Stimulated activated CD4-positive, alpha-beta T cell treated with anti-CD3 and anti-CD28 coated beads, Interleukin-15, amount 100 ng/mL, for 24 hours (primary cell): ENCODE measurements around the gene BPIFB1.
A peak's percentile ranks its signal among the peaks of the same experiment; 100 is the strongest.

Experiments used
- DNase-seq: peaks from one replicate; pipeline ENCODE4 v3.0.0-alpha.2; 2020

BPIFB1 gene

GRCh38 chr20:33273117-33273851, 9.7 kb upstream of the BPIFB1 start:
- DNase-seq = peak; percentile 19

- no peak for DNase-seq
These were observed 7.8 kb upstream of the BPIFB1 start for GRCh38 chr20:33275215-33275614.

- no peak for DNase-seq
These were observed 7.1 kb upstream of the BPIFB1 start for GRCh38 chr20:33275871-33276270.

- DNase-seq = no peak
These were observed 6.5 kb upstream of the BPIFB1 start for GRCh38 chr20:33276303-33277113.

- DNase-seq = no peak
These were observed 5.3 kb upstream of the BPIFB1 start for GRCh38 chr20:33277471-33278441.

GRCh38 chr20:33278700-33279099, 4.3 kb upstream of the BPIFB1 start:
- no peak for DNase-seq

- DNase-seq = no peak
These were observed 3.6 kb upstream of the BPIFB1 start for GRCh38 chr20:33279261-33279910.

GRCh38 chr20:33280000-33280680, 2.9 kb upstream of the BPIFB1 start:
- no peak for DNase-seq

GRCh38 chr20:33280775-33281174, 2.2 kb upstream of the BPIFB1 start:
- no peak for DNase-seq

GRCh38 chr20:33281550-33282146, 1.4 kb upstream of the BPIFB1 start:
- no peak for DNase-seq

- no peak for DNase-seq
These were observed 649 bp upstream of the BPIFB1 start for GRCh38 chr20:33282196-33282934.

- no peak for DNase-seq
These were observed 1.3 kb downstream of the BPIFB1 start for GRCh38 chr20:33284284-33284683.

- DNase-seq = no peak
These were observed 1.9 kb downstream of the BPIFB1 start for GRCh38 chr20:33284937-33285336.

- no peak for DNase-seq
These were observed 3.0 kb downstream of the BPIFB1 start for GRCh38 chr20:33285861-33286495.

GRCh38 chr20:33287884-33288283, 4.9 kb downstream of the BPIFB1 start:
- no peak for DNase-seq

GRCh38 chr20:33290852-33291251, 7.8 kb downstream of the BPIFB1 start:
- DNase-seq = no peak

GRCh38 chr20:33291416-33291815, 8.4 kb downstream of the BPIFB1 start:
- DNase-seq = no peak

GRCh38 chr20:33291830-33292355, 8.9 kb downstream of the BPIFB1 start:
- DNase-seq = peak; percentile 76

GRCh38 chr20:33296206-33296605, 13.2 kb downstream of the BPIFB1 start:
- DNase-seq = no peak

GRCh38 chr20:33298391-33298790, 15.4 kb downstream of the BPIFB1 start:
- DNase-seq = no peak
